ENCODE measurements around the gene MSL2. TPM values are rescaled to one million over a fixed set of nuclear protein-coding genes. Genes with fewer than 3 reads are reported as not detected.
"Not testable (repeated sequence)": the region's sequence is repeated elsewhere in the genome, so short reads cannot be mapped to it uniquely, and the experiment has no call there.

Gene MSL2
- total RNA-seq, 2 experiments from 2014 or later = 37.2 to 38.5 TPM

DNA sequence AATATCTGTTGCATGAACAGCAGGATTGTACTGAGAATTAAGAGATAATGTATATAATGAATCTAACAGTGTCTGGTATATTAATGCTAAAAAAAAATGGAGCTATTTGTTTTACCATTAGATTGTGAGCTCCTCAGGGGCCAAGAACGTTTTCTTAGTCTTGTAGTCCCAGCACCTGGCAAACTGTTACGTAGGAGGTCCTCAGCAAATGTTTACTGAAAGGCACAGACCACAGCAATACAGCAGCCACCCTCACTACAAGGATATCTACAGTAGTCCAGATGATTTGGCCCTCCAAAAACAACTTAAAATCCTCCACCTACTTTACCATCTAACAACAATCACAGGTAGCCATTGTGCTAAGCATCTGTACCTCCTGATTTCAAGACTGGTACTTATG is 59.7 kb downstream of the MSL2 start:
- Mint-ChIP-seq H3K4me3 (no peak overlapping the region), H3K4me1 (ENCODE audit: low read depth) (peaks cover 4% of the 10 kb centered on the region), H3K27ac (no peak overlapping the region), H3K36me3 (no peaks in the 10 kb centered on the region), H3K27me3 (no peaks in the 10 kb centered on the region), H3K9me3 (no peaks in the 10 kb centered on the region)
- POLR2A ChIA-PET = no interaction called here
- CTCF ChIA-PET = no interaction called here
- intact Hi-C loops (cut with micrococcal nuclease) = no loop called here
- DNase-seq = no peak

DNA sequence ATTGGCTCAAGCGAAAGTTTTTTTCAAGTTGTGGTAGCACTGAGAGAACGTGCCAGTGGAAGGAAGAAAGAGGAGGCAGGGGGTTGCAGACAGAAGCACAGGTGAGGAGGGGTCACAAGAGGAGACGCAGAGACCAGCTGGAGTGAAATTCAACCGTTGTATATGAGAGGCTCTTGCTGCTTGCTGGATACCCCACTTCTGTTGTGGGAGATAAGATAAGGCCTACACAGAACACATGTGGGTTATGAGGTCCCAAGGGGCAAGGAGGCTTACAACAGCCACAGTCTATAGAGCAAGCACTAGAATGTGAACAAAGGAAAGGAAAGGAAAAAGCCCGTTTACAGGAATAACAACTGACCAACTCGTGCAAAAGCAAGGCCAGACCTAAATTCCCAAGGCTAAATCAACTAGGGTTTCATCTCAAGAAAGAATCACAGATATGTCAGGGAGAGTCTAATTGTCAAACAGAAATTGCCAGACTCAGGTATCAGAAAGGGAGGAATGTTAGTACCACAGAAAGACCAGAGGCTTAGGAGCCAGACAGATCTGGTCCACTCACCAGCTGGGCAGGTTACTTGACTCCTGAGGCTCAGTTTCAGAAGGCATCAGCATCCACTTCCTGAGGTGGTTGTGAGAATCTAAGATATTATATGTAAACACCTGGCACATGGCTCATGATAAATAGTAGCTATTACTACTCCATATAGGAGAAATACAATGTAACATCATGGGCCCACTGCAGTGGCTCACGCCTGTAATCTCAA is 60.9 kb downstream of the MSL2 start:
- Mint-ChIP-seq H3K36me3 (no peaks in the 10 kb centered on the region), H3K27ac (no peak overlapping the region), H3K4me1 (ENCODE audit: low read depth) (no peaks in the 10 kb centered on the region), H3K4me3 (no peak overlapping the region), H3K27me3 (no peaks in the 10 kb centered on the region), H3K9me3 (no peaks in the 10 kb centered on the region)
- intact Hi-C loops (cut with micrococcal nuclease) = no loop called here
- DNase-seq = no peak
- ChIA-PET CTCF (no interaction called here), POLR2A (no interaction called here)

DNA sequence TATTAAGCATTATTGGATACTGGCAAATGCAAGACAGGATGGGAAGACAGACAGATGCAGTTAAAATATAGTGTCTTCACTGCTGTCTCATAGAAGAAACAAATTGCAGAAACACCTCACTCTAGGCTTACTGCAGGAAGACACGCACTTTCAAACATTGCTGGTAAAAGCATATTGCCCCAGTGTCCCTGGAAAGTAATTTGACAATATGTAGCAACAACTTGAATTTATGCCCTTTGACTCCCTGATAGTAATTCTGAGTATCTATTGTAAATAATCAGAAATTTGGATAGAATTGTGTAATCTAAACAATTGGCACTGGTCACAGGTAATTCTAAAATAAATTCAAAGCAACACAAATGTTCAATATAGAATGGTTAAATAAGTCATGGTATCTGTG is 62.0 kb downstream of the MSL2 start:
- POLR2A ChIA-PET = no interaction called here
- CTCF ChIA-PET = no interaction called here
- Mint-ChIP-seq H3K4me1 (ENCODE audit: low read depth) (no peaks in the 10 kb centered on the region), H3K27me3 (no peaks in the 10 kb centered on the region), H3K27ac (no peak overlapping the region), H3K9me3 (no peaks in the 10 kb centered on the region), H3K4me3 (no peak overlapping the region), H3K36me3 (no peaks in the 10 kb centered on the region)
- no peak for DNase-seq
- intact Hi-C loops (cut with micrococcal nuclease) = no loop called here

DNA sequence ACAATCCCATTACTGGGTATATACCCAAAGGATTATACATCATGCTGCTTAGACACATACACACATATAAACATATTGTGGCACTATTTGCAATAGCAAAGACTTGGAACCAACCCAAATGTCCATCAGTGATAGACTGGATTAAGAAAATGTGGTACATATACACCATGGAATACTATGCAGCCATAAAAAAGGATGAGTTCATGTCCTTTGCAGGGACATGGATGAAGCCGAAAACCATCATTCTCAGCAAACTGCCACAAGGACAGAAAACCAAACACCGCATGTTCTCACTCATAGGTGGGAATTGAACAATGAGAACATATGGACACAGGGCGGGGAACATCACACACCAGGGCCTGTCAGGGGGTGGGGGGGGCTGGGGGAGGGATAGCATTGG is 64.5 kb downstream of the MSL2 start:
- intact Hi-C loops (cut with micrococcal nuclease); POLR2A ChIA-PET; H3K4me1 Mint-ChIP-seq (ENCODE audit: low read depth); H3K9me3 Mint-ChIP-seq; H3K4me3 Mint-ChIP-seq; H3K27me3 Mint-ChIP-seq; DNase-seq; CTCF ChIA-PET; H3K36me3 Mint-ChIP-seq; H3K27ac Mint-ChIP-seq: not testable (repeated sequence)

- Mint-ChIP-seq H3K4me1 (ENCODE audit: low read depth) (no peaks in the 10 kb centered on the region), H3K27me3 (no peaks in the 10 kb centered on the region), H3K9me3 (peaks cover 8% of the 10 kb centered on the region), H3K27ac (no peak overlapping the region), H3K36me3 (peaks cover under 1% of the 10 kb centered on the region), H3K4me3 (no peak overlapping the region)
- intact Hi-C loops (cut with micrococcal nuclease) = no loop called here
- DNase-seq = no peak
- POLR2A ChIA-PET = no interaction called here
- CTCF ChIA-PET = no interaction called here
Measured at GRCh38 chr3:136122006-136122405, 74.1 kb downstream of the MSL2 start.

GRCh38 chr3:136120373-136121348 is 75.5 kb downstream of the MSL2 start:
- intact Hi-C loops (cut with micrococcal nuclease) = no loop called here
- ChIA-PET CTCF (no interaction called here), POLR2A (no interaction called here)
- no peak for DNase-seq
- H3K36me3 Mint-ChIP-seq = no peaks in the 10 kb centered on the region
- no peak overlapping the region for H3K4me3 Mint-ChIP-seq
- no peaks in the 10 kb centered on the region for H3K27me3 Mint-ChIP-seq
- H3K9me3 Mint-ChIP-seq = peaks cover 4% of the 10 kb centered on the region
- no peak overlapping the region for H3K27ac Mint-ChIP-seq
- no peaks in the 10 kb centered on the region for H3K4me1 Mint-ChIP-seq (ENCODE audit: low read depth)

DNA sequence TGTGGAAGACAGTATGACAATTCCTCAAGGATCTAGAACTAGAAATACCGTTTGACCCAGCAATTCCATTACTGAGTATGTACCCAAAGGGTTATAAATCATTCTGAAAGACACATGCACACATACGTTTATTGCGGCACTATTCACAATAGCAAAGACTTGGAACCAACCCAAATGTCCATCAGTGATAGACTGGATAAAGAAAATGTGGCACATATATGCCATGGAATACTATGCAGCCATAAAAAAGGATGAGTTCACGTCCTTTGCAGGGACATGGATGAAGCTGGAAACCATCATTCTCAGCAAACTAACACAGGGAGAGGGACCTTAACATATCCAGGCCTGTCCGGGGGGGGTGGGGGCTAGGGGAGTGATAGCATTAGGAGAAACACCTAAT is 76.4 kb downstream of the MSL2 start:
- H3K27ac Mint-ChIP-seq; DNase-seq; intact Hi-C loops (cut with micrococcal nuclease): not testable (repeated sequence)

DNA sequence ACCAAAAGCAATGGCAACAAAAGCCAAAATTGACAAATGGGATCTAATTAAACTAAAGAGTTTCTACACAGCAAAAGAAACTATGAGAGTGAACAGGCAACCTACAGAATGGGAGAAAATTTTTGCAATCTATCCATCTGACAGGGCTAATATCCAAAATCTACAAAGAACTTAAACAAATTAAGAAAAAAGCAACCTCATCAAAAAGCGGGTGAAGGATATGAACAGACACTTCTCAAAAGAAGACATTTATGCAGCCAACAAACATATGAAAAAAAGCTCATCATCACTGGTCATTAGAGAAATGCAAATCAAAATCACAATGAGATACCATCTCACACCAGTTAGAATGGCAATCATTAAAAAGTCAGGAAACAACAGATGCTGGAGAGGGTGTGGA is 76.8 kb downstream of the MSL2 start:
- H3K4me3 Mint-ChIP-seq; H3K27me3 Mint-ChIP-seq; H3K9me3 Mint-ChIP-seq; H3K4me1 Mint-ChIP-seq (ENCODE audit: low read depth); H3K27ac Mint-ChIP-seq; DNase-seq; CTCF ChIA-PET; intact Hi-C loops (cut with micrococcal nuclease); POLR2A ChIA-PET; H3K36me3 Mint-ChIP-seq: not testable (repeated sequence)

More for the DNA sequence above, 76.4 kb downstream of the MSL2 start:
- H3K4me3 Mint-ChIP-seq; CTCF ChIA-PET; POLR2A ChIA-PET; H3K27me3 Mint-ChIP-seq; H3K36me3 Mint-ChIP-seq; H3K9me3 Mint-ChIP-seq; H3K4me1 Mint-ChIP-seq (ENCODE audit: low read depth): not testable (repeated sequence)

- CTCF ChIA-PET = interaction anchor here (0.6 kb wide), 1 partner anchor 277 kb away, joined by 3 read pairs; no protein-coding TSS in a partner anchor
- H3K36me3 Mint-ChIP-seq = peaks cover 2% of the 10 kb centered on the region
- POLR2A ChIA-PET = no interaction called here
- no peak for DNase-seq
- H3K27me3 Mint-ChIP-seq = no peaks in the 10 kb centered on the region
- no peak overlapping the region for H3K4me3 Mint-ChIP-seq
- peaks cover 4% of the 10 kb centered on the region for H3K9me3 Mint-ChIP-seq
- no peak overlapping the region for H3K27ac Mint-ChIP-seq
- peaks cover 6% of the 10 kb centered on the region for H3K4me1 Mint-ChIP-seq (ENCODE audit: low read depth)
- intact Hi-C loops (cut with micrococcal nuclease) = no loop called here
Measured at GRCh38 chr3:136114421-136114820, 81.7 kb downstream of the MSL2 start.

DNA sequence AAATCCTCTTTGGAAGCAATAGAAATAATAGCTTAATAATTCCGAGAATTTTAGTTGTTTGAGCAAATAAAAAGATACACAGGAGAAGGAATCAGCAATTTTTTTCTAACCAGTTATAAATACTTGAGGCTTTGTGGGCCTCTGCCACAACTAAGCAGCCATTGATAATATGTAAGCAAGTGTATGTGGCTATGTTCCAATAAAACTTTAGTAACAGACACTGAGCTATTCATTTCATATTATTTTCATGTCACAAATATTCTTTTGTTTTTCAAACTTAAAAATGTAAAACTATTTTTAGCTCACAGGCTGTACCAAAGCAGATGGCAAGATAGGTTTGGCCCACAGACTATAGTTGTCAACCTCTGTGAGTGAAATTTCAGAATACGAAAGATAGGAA is 85.7 kb downstream of the MSL2 start:
- H3K27ac Mint-ChIP-seq = no peak overlapping the region
- intact Hi-C loops (cut with micrococcal nuclease) = no loop called here
- ChIA-PET CTCF (interaction anchor here (0.7 kb wide), 1 partner anchor 904 kb away, joined by 6 read pairs; no protein-coding TSS in a partner anchor), POLR2A (no interaction called here)
- H3K4me1 Mint-ChIP-seq (ENCODE audit: low read depth) = peaks cover 11% of the 10 kb centered on the region
- DNase-seq = no peak
- H3K4me3 Mint-ChIP-seq = no peak overlapping the region
- H3K9me3 Mint-ChIP-seq = no peaks in the 10 kb centered on the region
- peaks cover 2% of the 10 kb centered on the region for H3K36me3 Mint-ChIP-seq
- no peaks in the 10 kb centered on the region for H3K27me3 Mint-ChIP-seq

- Mint-ChIP-seq H3K27me3 (no peaks in the 10 kb centered on the region), H3K4me3 (no peak overlapping the region), H3K4me1 (ENCODE audit: low read depth) (peaks cover 11% of the 10 kb centered on the region), H3K36me3 (no peaks in the 10 kb centered on the region), H3K27ac (no peak overlapping the region), H3K9me3 (no peaks in the 10 kb centered on the region)
- no peak for DNase-seq
- ChIA-PET POLR2A (no interaction called here), CTCF (no interaction called here)
- intact Hi-C loops (cut with micrococcal nuclease) = loop anchor here (2.0 kb wide), 1 partner anchor 39 kb away; no protein-coding TSS in a partner anchor
Measured at GRCh38 chr3:136109499-136109898, 86.6 kb downstream of the MSL2 start.

- DNase-seq = no peak
- H3K36me3 Mint-ChIP-seq = no peaks in the 10 kb centered on the region
- POLR2A ChIA-PET = no interaction called here
- no peak overlapping the region for H3K27ac Mint-ChIP-seq
- no peak overlapping the region for H3K4me3 Mint-ChIP-seq
- no peaks in the 10 kb centered on the region for H3K27me3 Mint-ChIP-seq
- H3K9me3 Mint-ChIP-seq = no peaks in the 10 kb centered on the region
- intact Hi-C loops (cut with micrococcal nuclease) = no loop called here
- CTCF ChIA-PET = no interaction called here
- peaks cover 11% of the 10 kb centered on the region for H3K4me1 Mint-ChIP-seq (ENCODE audit: low read depth)
Measured at GRCh38 chr3:136106101-136106500, 90.0 kb downstream of the MSL2 start.

GRCh38 chr3:136105044-136105443 is 91.1 kb downstream of the MSL2 start:
- Mint-ChIP-seq H3K27ac (no peak overlapping the region), H3K4me1 (ENCODE audit: low read depth) (peaks cover 11% of the 10 kb centered on the region), H3K36me3 (no peaks in the 10 kb centered on the region), H3K4me3 (no peak overlapping the region), H3K27me3 (no peaks in the 10 kb centered on the region), H3K9me3 (no peaks in the 10 kb centered on the region)
- DNase-seq = no peak
- CTCF ChIA-PET = no interaction called here
- intact Hi-C loops (cut with micrococcal nuclease) = no loop called here
- POLR2A ChIA-PET = no interaction called here

Measured in activated CD4-positive, alpha-beta memory T cell treated with anti-CD3 and anti-CD28 coated beads for 36 hours (primary cell).